H9 (cell line): Measurements from ENCODE around the gene DCP1A. TPM values are rescaled to one million over a fixed set of nuclear protein-coding genes. Genes with fewer than 3 reads are reported as not detected.

Experiments used
- DNase-seq: peaks from one replicate; pipeline ENCODE4 v3.0.0-alpha.2; 2017
- H2AFZ ChIP-seq: one replicate; pipeline ENCODE4 v1.6.1; 2013; ENCODE audit warnings: mild to moderate bottlenecking, low read length, control low read depth, moderate library complexity
- H2AK5ac ChIP-seq: 2 replicates; pipeline ENCODE4 v1.6.1; 2013; ENCODE audit warnings: low read length, control low read depth, mixed read lengths; ENCODE audit not compliant: insufficient read length
- H2BK120ac ChIP-seq: one replicate; pipeline ENCODE4 v1.6.1; 2013; ENCODE audit warnings: low read depth, mild to moderate bottlenecking, low read length, control low read depth, inconsistent platforms; ENCODE audit not compliant: poor library complexity, severe bottlenecking
- H2BK12ac ChIP-seq: 2 replicates; pipeline ENCODE4 v1.6.1; 2013; ENCODE audit warnings: low read length, control low read depth, mixed read lengths, low read depth; ENCODE audit not compliant: insufficient read length
- H2BK15ac ChIP-seq: 2 replicates; pipeline ENCODE4 v1.6.1; 2013; ENCODE audit warnings: low read depth, low read length, control low read depth
- H2BK20ac ChIP-seq: one replicate; pipeline ENCODE4 v1.6.1; 2013; ENCODE audit warnings: low read depth, mild to moderate bottlenecking, low read length, control low read depth, inconsistent platforms; ENCODE audit not compliant: poor library complexity, severe bottlenecking
- H2BK5ac ChIP-seq: 2 replicates; pipeline ENCODE4 v1.6.1; 2013; ENCODE audit warnings: low read length, control low read depth, mixed read lengths; ENCODE audit not compliant: insufficient read length
- H3K14ac ChIP-seq: 2 replicates; pipeline ENCODE4 v1.6.1; 2013; ENCODE audit warnings: low read length, control low read depth; ENCODE audit not compliant: insufficient read depth
- H3K18ac ChIP-seq: 2 replicates; pipeline ENCODE4 v1.6.1; 2013; ENCODE audit warnings: low read depth, mild to moderate bottlenecking, mixed read lengths, low read length, control low read depth; ENCODE audit not compliant: insufficient read length
- H3K23ac ChIP-seq: 2 replicates; pipeline ENCODE4 v1.6.1; 2013; ENCODE audit warnings: low read length, control low read depth, mixed read lengths, low read depth; ENCODE audit not compliant: insufficient read length
- H3K23me2 ChIP-seq: 2 replicates; pipeline ENCODE4 v1.6.1; 2013; ENCODE audit warnings: low read depth, mild to moderate bottlenecking, mixed read lengths, low read length, control low read depth; ENCODE audit not compliant: insufficient read length, poor library complexity, severe bottlenecking
- H3K27ac ChIP-seq: 2 replicates; pipeline ENCODE4 v1.5.1; 2013; ENCODE audit warnings: low read length, control low read depth, mixed read lengths, low read depth; ENCODE audit not compliant: insufficient read length
- H3K27me3 ChIP-seq: 2 replicates; pipeline ENCODE4 v1.6.1; 2013; ENCODE audit warnings: low read length, control low read depth, inconsistent platforms; ENCODE audit not compliant: insufficient read depth
- H3K4ac ChIP-seq: 2 replicates; pipeline ENCODE4 v1.6.1; 2013; ENCODE audit warnings: low read depth, mild to moderate bottlenecking, control low read depth, inconsistent platforms, low read length, moderate library complexity
- H3K4me1 ChIP-seq: 2 replicates; pipeline ENCODE4 v1.6.1; 2013; ENCODE audit warnings: low read length, control low read depth, inconsistent platforms; ENCODE audit not compliant: insufficient read depth
- H3K4me2 ChIP-seq: 2 replicates; pipeline ENCODE4 v1.6.1; 2013; ENCODE audit warnings: low read length, control low read depth, mixed read lengths; ENCODE audit not compliant: insufficient read length, insufficient read depth
- H3K56ac ChIP-seq: 2 replicates; pipeline ENCODE4 v1.6.1; 2013; ENCODE audit warnings: low read depth, mild to moderate bottlenecking, mixed read lengths, low read length, control low read depth; ENCODE audit not compliant: insufficient read length
- H3K79me1 ChIP-seq: 2 replicates; pipeline ENCODE4 v1.6.1; 2013; ENCODE audit warnings: low read depth, mild to moderate bottlenecking, moderate library complexity, low read length, control low read depth, inconsistent platforms; ENCODE audit not compliant: insufficient read depth, poor library complexity, severe bottlenecking
- H3K79me2 ChIP-seq: 2 replicates; pipeline ENCODE4 v1.6.1; 2013; ENCODE audit warnings: low read length, control low read depth, inconsistent platforms; ENCODE audit not compliant: insufficient read depth
- H3K9ac ChIP-seq: 2 replicates; pipeline ENCODE4 v1.6.1; 2013; ENCODE audit warnings: low read length, control low read depth, mixed read lengths; ENCODE audit not compliant: insufficient read length; ENCODE audit errors: extremely low read depth
- H3K9me3 ChIP-seq: one replicate; pipeline ENCODE4 v1.6.1; 2013; ENCODE audit warnings: low read depth, low read length, inconsistent platforms; ENCODE audit not compliant: control insufficient read depth
- H3T11ph ChIP-seq: one replicate; pipeline ENCODE4 v1.6.1; 2013; ENCODE audit warnings: mild to moderate bottlenecking, low read length, control low read depth, inconsistent platforms
- H4K20me1 ChIP-seq: one replicate; pipeline ENCODE4 v1.6.1; 2013; ENCODE audit not compliant: control insufficient read depth, insufficient read length, insufficient read depth
- H4K5ac ChIP-seq: 2 replicates; pipeline ENCODE4 v1.6.1; 2013; ENCODE audit warnings: low read depth, mild to moderate bottlenecking, mixed read lengths, low read length, control low read depth; ENCODE audit not compliant: insufficient read length
- H4K8ac ChIP-seq: replicated peaks from 2 replicates; pipeline ENCODE4 v1.6.1; 2013; ENCODE audit warnings: low read length, control low read depth, mixed read lengths, low read depth; ENCODE audit not compliant: insufficient read length
- H4K91ac ChIP-seq: 2 replicates; pipeline ENCODE4 v1.6.1; 2013; ENCODE audit warnings: low read depth, mild to moderate bottlenecking, moderate library complexity, mixed read lengths, low read length, control low read depth; ENCODE audit not compliant: insufficient read length
- H3K27ac Mint-ChIP-seq, 3 experiments: 2 replicates in 2 of 3; 3 replicates in 1 of 3; pipeline ENCODE4 v1.8.0; 2020 to 2021; ENCODE audit warnings: mixed read lengths in 3 of 3, mild to moderate bottlenecking in 1 of 3, moderate library complexity in 1 of 3
- H3K27me3 Mint-ChIP-seq: 2 replicates; pipeline ENCODE4 v1.8.0; 2021; ENCODE audit warnings: low read depth, mild to moderate bottlenecking, moderate library complexity, mixed read lengths
- H3K36me3 Mint-ChIP-seq, 3 experiments: 2 replicates in 2 of 3; 3 replicates in 1 of 3; pipeline ENCODE4 v1.8.0; 2020 to 2021; ENCODE audit warnings: low read depth in 3 of 3, mixed read lengths in 3 of 3; ENCODE audit not compliant: insufficient read depth in 1 of 3
- H3K4me1 Mint-ChIP-seq, 2 experiments: 2 replicates each; pipeline ENCODE4 v1.8.0; 2020; ENCODE audit warnings: mixed read lengths in 2 of 2
- H3K4me3 Mint-ChIP-seq, 2 experiments: 2 replicates in 1 of 2; 3 replicates in 1 of 2; pipeline ENCODE4 v1.8.0; 2020 to 2021; ENCODE audit warnings: mild to moderate bottlenecking in 2 of 2, mixed read lengths in 2 of 2, moderate library complexity in 1 of 2
- H3K9me3 Mint-ChIP-seq, 2 experiments: 2 replicates in 1 of 2; 3 replicates in 1 of 2; pipeline ENCODE4 v1.8.0; 2020; ENCODE audit warnings: mild to moderate bottlenecking in 2 of 2, mixed read lengths in 2 of 2, moderate library complexity in 1 of 2
- CTCF ChIP-seq: fragments of 200-600 bp; sonication (generic); conservative IDR thresholded peaks from 3 replicates; pipeline ENCODE4 v1.8.0; 2021; ENCODE audit warnings: antibody characterized with exemption, mild to moderate bottlenecking
- WGBS: extraction: QIAGEN DNeasy Blood & Tissue Kit; methylation state at CpG from one replicate; pipeline ENCODE4 v1.1.7; 2013; ENCODE audit warnings: missing lambda C conversion rate, low lambda C conversion rate, mixed read lengths; ENCODE audit not compliant: insufficient read length; ENCODE audit errors: extremely low coverage; 5-methylcytosine and 5-hydroxymethylcytosine counted together
- total RNA-seq: library from RNA; stranded (reverse); gene quantifications from 2 replicates; pipeline ENCODE4 v1.2.1, GENCODE V29; 2021

The DCP1A gene
- total RNA-seq, 1 experiment from 2014 or later, result 17.8 TPM

- no peaks in the 10 kb centered on the region for H4K20me1 ChIP-seq
- Mint-ChIP-seq H3K27me3 (no peaks in the 10 kb centered on the region), H3K4me1 (peaks cover 3% of the 10 kb centered on the region in 2 experiments; a peak in 2 of 4 replicates), H3K9me3 (no peaks in the 10 kb centered on the region), H3K4me3 (no peak overlapping the region), H3K27ac (no peak overlapping the region; a peak in 1 of 7 replicates), H3K36me3 (no peaks in the 10 kb centered on the region)
- no peak overlapping the region for H2BK20ac ChIP-seq
- H3K56ac ChIP-seq, result no peak overlapping the region
- no peak overlapping the region for H3K9ac ChIP-seq
- H3K4ac ChIP-seq, result no peak overlapping the region
- no peaks in the 10 kb centered on the region; the same call in 1 of the 2 replicates for H3K79me2 ChIP-seq
- no peaks in the 10 kb centered on the region for H3K4me1 ChIP-seq
- no peak overlapping the region for H2BK12ac ChIP-seq
- no peaks in the 10 kb centered on the region for H3K9me3 ChIP-seq
- no peak overlapping the region for H3K23ac ChIP-seq
- H3K27ac ChIP-seq, result no peak overlapping the region
- H2AFZ ChIP-seq, result no peak overlapping the region
- no peak overlapping the region for H2BK15ac ChIP-seq
- H2AK5ac ChIP-seq, result no peak overlapping the region
- H3K4me2 ChIP-seq, result no peak overlapping the region
- H4K5ac ChIP-seq, result no peak overlapping the region
- H2BK5ac ChIP-seq, result no peak overlapping the region
- no peak overlapping the region for H3K14ac ChIP-seq
- no peaks in the 10 kb centered on the region for H3K79me1 ChIP-seq
- no peak overlapping the region for H3T11ph ChIP-seq
- H4K8ac ChIP-seq, result no peak overlapping the region
- no peaks in the 10 kb centered on the region for H3K27me3 ChIP-seq
- DNase-seq, result no peak
- TF ChIP-seq CTCF, result no peak
- no peak overlapping the region for H2BK120ac ChIP-seq
- H3K23me2 ChIP-seq, result no peaks in the 10 kb centered on the region
- no peak overlapping the region for H4K91ac ChIP-seq
- no CpG with 5 or more reads among the region's 2 CpGs for WGBS
- H3K18ac ChIP-seq, result no peak overlapping the region
Observed at GRCh38 chr3:53353202-53353601, 5.9 kb upstream of the DCP1A start.
